Spleen (tissue), 11 donors: ENCODE results near the gene NDUFB3. TPM values are rescaled to one million over a fixed set of nuclear protein-coding genes. Genes with fewer than 3 reads are reported as not detected.

Experiments used
- DNase-seq: peaks from one replicate; pipeline ENCODE4 v3.0.0-alpha.2; 2020
- H3K27ac ChIP-seq, 8 donors: fragments of 200-600 bp; sonication (generic) in 7 of 8; 1 replicate in 4 of 8; 2 replicates in 4 of 8; pipeline versions ENCODE4 v1.5.0 to v1.8.0; 2016 to 2021; ENCODE audit warnings: inconsistent platforms in 4 of 8, mild to moderate bottlenecking in 4 of 8, moderate library complexity in 1 of 8
- H3K27me3 ChIP-seq, 7 donors: fragments of 200-600 bp; sonication (generic) in 6 of 7; replicated peaks in 1 of 7; 1 replicate in 4 of 7; 2 replicates in 3 of 7; pipeline versions ENCODE4 v1.5.0 to v1.8.0; 2016 to 2021; ENCODE audit warnings: inconsistent platforms in 3 of 7, mild to moderate bottlenecking in 1 of 7
- H3K36me3 ChIP-seq, 6 donors: fragments of 200-600 bp; sonication (generic) in 5 of 6; 1 replicate in 4 of 6; 2 replicates in 2 of 6; pipeline versions ENCODE4 v1.5.0 to v1.8.0; 2016 to 2021; ENCODE audit warnings: inconsistent platforms in 2 of 6
- H3K4me1 ChIP-seq, 6 donors: fragments of 200-600 bp; sonication (generic) in 5 of 6; 1 replicate in 3 of 6; 2 replicates in 3 of 6; pipeline versions ENCODE4 v1.5.0 to v1.8.0; 2016 to 2021; ENCODE audit warnings: inconsistent platforms in 3 of 6
- H3K4me3 ChIP-seq, 8 donors: fragments of 200-600 bp; sonication (generic) in 7 of 8; 1 replicate in 4 of 8; 2 replicates in 4 of 8; pipeline versions ENCODE4 v1.5.0 to v1.8.0; 2016 to 2021; ENCODE audit warnings: inconsistent platforms in 4 of 8, mild to moderate bottlenecking in 4 of 8, moderate library complexity in 2 of 8
- H3K9me3 ChIP-seq, 8 donors: fragments of 200-600 bp; sonication (generic) in 7 of 8; 1 replicate in 4 of 8; 2 replicates in 4 of 8; pipeline versions ENCODE4 v1.5.0 to v1.8.0; 2016 to 2021; ENCODE audit warnings: inconsistent platforms in 4 of 8
- POLR2A ChIP-seq, 3 donors: fragments of 450-650 bp; IDR thresholded peaks; one replicate each; pipeline ENCODE4 v1.5.1; 2017; ENCODE audit warnings: antibody characterized with exemption in 3 of 3, mild to moderate bottlenecking in 1 of 3
- POLR2AphosphoS5 ChIP-seq, 3 donors: sonication (generic); formaldehyde crosslinking; IDR thresholded peaks; one replicate each; pipeline ENCODE4 v1.5.1; 2017; ENCODE audit warnings: antibody characterized with exemption in 3 of 3
- WGBS, 5 donors: extraction: QIAGEN DNeasy Blood & Tissue Kit in 3 of 5; methylation state at CpG; one replicate each; pipeline versions ENCODE4 v1.1.5 to v1.1.7; 2013 to 2018; 5-methylcytosine and 5-hydroxymethylcytosine counted together
- intact Hi-C: fragments of 100-400 bp; cut with DNase I; formaldehyde crosslinking; loops from one replicate; pipeline ENCODE4 v1.15.0; 2023; ENCODE audit warnings: low total_unique reads
- polyA plus RNA-seq, 3 donors: library from polyadenylated mRNA; stranded (reverse); fragments of 200-250 nt; gene quantifications; one replicate each; pipeline ENCODE4 v1.2.1, GENCODE V29; 2013
- total RNA-seq, 7 donors: library from RNA; depleted of rRNA in 3 of 7; stranded (reverse); fragments of >200 nt in 3 of 7; fragmentation: NEBNext Ultra II Directional in 4 of 7; extraction: Animal tissue kit (Norgen Biotek cat#: 25700) in 4 of 7; gene quantifications; one replicate each; pipeline versions ENCODE4 v1.1.0 to v1.2.1, GENCODE V29; 2016 to 2021
- TF ChIP-seq, protein P1 (sequence below), 11 experiments: fragments of 200-600 bp in 7 of 11; fragments of 450-650 bp in 4 of 11; sonication (generic) in 4 of 11; IDR thresholded peaks in 8 of 11; conservative IDR thresholded peaks in 3 of 11; 1 replicate in 7 of 11; 2 replicates in 4 of 11; pipeline versions ENCODE4 v1.4.0 to v1.8.0; 2016 to 2021; ENCODE audit warnings: antibody characterized with exemption in 11 of 11, inconsistent platforms in 4 of 11, mild to moderate bottlenecking in 1 of 11
- donor health status: healthy with polysubstance abuse.
- donor health status: DM: no; HTN: no; CAD: no; lungs with moderate emphysema.
- donor health status: DM: no; HTN: no; CAD: no.
- donor health status: Bipolar disorder and iron deficiency.
- donor health status: healthy.
- donor health status: DM: no; HTN: no; CAD: no.
- donor health status: DM: yes; HTN: yes; CAD: no.

The NDUFB3 gene
- total and polyA plus RNA-seq, 10 donors: 30.0 to 91.5 (median 59.6) TPM

- Histone ChIP-seq H3K9me3 (no peaks in the 10 kb centered on the region), H3K27ac (no peak overlapping the region), H3K27me3 (no peaks in the 10 kb centered on the region), H3K4me1 (peaks cover 0 to 23% (median 2%) of the 10 kb centered on the region in 6 donors), H3K36me3 (peaks cover 0 to 19% (median 0%) of the 10 kb centered on the region in 6 donors), H3K4me3 (no peak overlapping the region)
- TF ChIP-seq POLR2A (IDR thresholded peaks at IDR 0.05): no peak
- no peak for TF ChIP-seq POLR2AphosphoS5 (IDR thresholded peaks at IDR 0.05)
- TF ChIP-seq, protein P1, sequence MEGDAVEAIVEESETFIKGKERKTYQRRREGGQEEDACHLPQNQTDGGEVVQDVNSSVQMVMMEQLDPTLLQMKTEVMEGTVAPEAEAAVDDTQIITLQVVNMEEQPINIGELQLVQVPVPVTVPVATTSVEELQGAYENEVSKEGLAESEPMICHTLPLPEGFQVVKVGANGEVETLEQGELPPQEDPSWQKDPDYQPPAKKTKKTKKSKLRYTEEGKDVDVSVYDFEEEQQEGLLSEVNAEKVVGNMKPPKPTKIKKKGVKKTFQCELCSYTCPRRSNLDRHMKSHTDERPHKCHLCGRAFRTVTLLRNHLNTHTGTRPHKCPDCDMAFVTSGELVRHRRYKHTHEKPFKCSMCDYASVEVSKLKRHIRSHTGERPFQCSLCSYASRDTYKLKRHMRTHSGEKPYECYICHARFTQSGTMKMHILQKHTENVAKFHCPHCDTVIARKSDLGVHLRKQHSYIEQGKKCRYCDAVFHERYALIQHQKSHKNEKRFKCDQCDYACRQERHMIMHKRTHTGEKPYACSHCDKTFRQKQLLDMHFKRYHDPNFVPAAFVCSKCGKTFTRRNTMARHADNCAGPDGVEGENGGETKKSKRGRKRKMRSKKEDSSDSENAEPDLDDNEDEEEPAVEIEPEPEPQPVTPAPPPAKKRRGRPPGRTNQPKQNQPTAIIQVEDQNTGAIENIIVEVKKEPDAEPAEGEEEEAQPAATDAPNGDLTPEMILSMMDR (IDR thresholded peaks at IDR 0.05 in 8 of 11, conservative IDR thresholded peaks at IDR 0.05 in 3 of 11): no peak
- DNase-seq: no peak
- 87 to 95% (median 94%) methylated on average over 4 of the region's 4 CpGs for WGBS, 5 donors
- intact Hi-C loops: no loop called here
Observed at GRCh38 chr2:201109186-201109585, 37.4 kb downstream of the NDUFB3 start.

DNA sequence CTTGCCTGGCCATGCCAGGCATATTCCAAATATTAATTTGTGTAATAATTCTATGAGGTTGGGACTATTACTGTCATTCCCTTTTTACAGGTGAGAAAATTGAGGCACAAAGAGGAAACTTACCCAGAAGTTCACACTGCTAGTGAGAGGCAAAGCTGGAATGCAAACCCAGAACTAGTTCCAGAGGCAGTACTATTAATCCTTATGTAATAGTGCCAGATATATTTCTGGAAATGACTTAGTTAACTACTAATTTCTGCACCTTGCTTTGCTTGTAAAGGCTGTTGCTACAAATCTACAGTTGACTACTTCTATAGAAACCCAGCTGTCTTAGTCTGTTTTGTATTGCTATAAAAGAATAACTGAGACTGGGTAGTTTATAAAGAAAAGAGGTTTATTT, 38.8 kb downstream of the NDUFB3 start:
- Histone ChIP-seq H3K4me1 (peaks cover 0 to 38% (median 17%) of the 10 kb centered on the region in 6 donors), H3K9me3 (no peaks in the 10 kb centered on the region), H3K4me3 (no peak overlapping the region), H3K27ac (peak overlapping the region in 1 of 8 donors; percentile 30), H3K27me3 (no peaks in the 10 kb centered on the region), H3K36me3 (peaks cover 0 to 15% (median 0%) of the 10 kb centered on the region in 6 donors)
- intact Hi-C loops: no loop called here
- DNase-seq: no peak
- no peak for TF ChIP-seq POLR2A (IDR thresholded peaks at IDR 0.05)
- TF ChIP-seq, protein P1 (IDR thresholded peaks at IDR 0.05 in 8 of 11, conservative IDR thresholded peaks at IDR 0.05 in 3 of 11): no peak
- no peak for TF ChIP-seq POLR2AphosphoS5 (IDR thresholded peaks at IDR 0.05)

DNA sequence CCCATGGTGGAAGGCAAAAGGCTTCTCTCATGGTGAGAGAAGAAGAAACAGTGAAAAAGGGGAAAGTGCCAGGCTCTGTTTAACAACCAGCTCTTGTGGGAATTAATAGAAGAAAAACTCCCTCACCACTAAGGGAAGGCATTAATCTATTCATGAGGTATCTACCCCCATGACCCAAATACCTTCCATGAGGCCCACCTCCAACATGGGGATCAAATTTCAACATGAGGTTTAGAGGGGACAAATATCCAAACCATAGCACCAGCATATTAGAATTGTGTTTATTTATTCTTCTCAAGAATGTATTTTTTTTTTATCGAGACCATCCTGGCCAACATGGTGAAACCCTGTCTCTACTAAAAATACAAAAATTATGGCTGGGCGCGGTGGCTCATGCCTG, 39.3 kb downstream of the NDUFB3 start:
- peak overlapping the region in 1 of 8 donors; percentile 30 for H3K27ac ChIP-seq
- peaks cover 0 to 40% (median 19%) of the 10 kb centered on the region in 6 donors for H3K4me1 ChIP-seq
- DNase-seq: no peak
- no peaks in the 10 kb centered on the region for H3K27me3 ChIP-seq
- no peaks in the 10 kb centered on the region for H3K9me3 ChIP-seq
- TF ChIP-seq POLR2AphosphoS5 (IDR thresholded peaks at IDR 0.05) (no peak), POLR2A (IDR thresholded peaks at IDR 0.05) (no peak)
- TF ChIP-seq, protein P1 (IDR thresholded peaks at IDR 0.05 in 8 of 11, conservative IDR thresholded peaks at IDR 0.05 in 3 of 11): no peak
- H3K4me3 ChIP-seq: no peak overlapping the region
- H3K36me3 ChIP-seq: peaks cover 0 to 10% (median 0%) of the 10 kb centered on the region in 6 donors
- intact Hi-C loops: no loop called here
- WGBS, 5 donors: 94 to 99% (median 95%) methylated on average over 3 of the region's 3 CpGs

DNA sequence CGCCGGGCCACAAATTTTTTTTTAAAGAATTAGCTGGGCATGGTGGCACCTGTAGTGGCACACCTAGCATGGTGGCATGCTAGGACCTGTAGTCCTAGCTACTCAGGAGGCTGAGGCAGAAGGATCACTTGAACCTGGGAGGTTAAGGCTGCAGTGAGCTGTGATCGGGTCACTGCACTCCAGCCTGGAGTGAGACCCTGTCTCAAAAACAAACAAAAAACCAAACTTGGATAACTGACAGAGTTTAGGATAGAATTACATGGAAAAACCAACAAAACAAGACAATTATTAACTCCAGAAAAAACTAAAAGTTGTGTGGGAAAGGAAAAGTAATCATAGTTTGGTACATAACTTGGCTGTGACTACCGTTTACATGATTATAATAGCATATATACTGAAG, 42.5 kb downstream of the NDUFB3 start:
- Histone ChIP-seq H3K4me1 (peaks cover 0 to 60% (median 25%) of the 10 kb centered on the region in 6 donors), H3K36me3 (no peaks in the 10 kb centered on the region), H3K9me3 (no peaks in the 10 kb centered on the region), H3K27ac (peak overlapping the region in 6 of 8 donors; percentile 99 to 100 (median 100)), H3K27me3 (no peaks in the 10 kb centered on the region), H3K4me3 (peak overlapping the region in 5 of 8 donors; percentile 2 to 81 (median 78))
- TF ChIP-seq POLR2AphosphoS5 (IDR thresholded peaks at IDR 0.05): no peak
- TF ChIP-seq POLR2A (IDR thresholded peaks at IDR 0.05): no peak
- TF ChIP-seq, protein P1 (IDR thresholded peaks at IDR 0.05 in 8 of 11, conservative IDR thresholded peaks at IDR 0.05 in 3 of 11): no peak
- WGBS, 5 donors: 92 to 96% (median 95%) methylated on average over 4 of the region's 4 CpGs
- intact Hi-C loops: no loop called here
- no peak for DNase-seq
